GM23338 (cell line): ENCODE data around the gene AGBL5. TPM values are rescaled to one million over a fixed set of nuclear protein-coding genes. Genes with fewer than 3 reads are reported as not detected.

Experiments used
- ATAC-seq: fragments of 200-7000 bp; cut with Tn5 transposase; 3 replicates; pipeline ENCODE4 v1.9.1; 2020
- DNase-seq: peaks from one replicate; pipeline ENCODE4 v3.0.0-alpha.2; 2015; ENCODE audit warnings: low spot score
- H2AFZ ChIP-seq: fragments of 200-600 bp; sonication (generic); 2 replicates; pipeline ENCODE4 v1.8.0; 2016; ENCODE audit warnings: antibody characterized with exemption, mild to moderate bottlenecking, moderate library complexity
- H3F3A ChIP-seq: fragments of 200-600 bp; sonication (generic); replicated peaks from 2 replicates; pipeline ENCODE4 v1.8.0; 2017; ENCODE audit warnings: antibody characterized with exemption, mixed run types, low read depth
- H3K27ac ChIP-seq: fragments of 200-600 bp; sonication (generic); 2 replicates; pipeline ENCODE4 v1.6.1; 2016; ENCODE audit warnings: low read depth
- H3K27me3 ChIP-seq: fragments of 200-600 bp; sonication (generic); 2 replicates; pipeline ENCODE4 v1.8.0; 2016; ENCODE audit warnings: mild to moderate bottlenecking, mixed run types, moderate library complexity; ENCODE audit not compliant: insufficient read depth
- H3K36me3 ChIP-seq: fragments of 200-600 bp; sonication (generic); 2 replicates; pipeline ENCODE4 v1.8.0; 2016; ENCODE audit warnings: mild to moderate bottlenecking; ENCODE audit not compliant: insufficient read depth
- H3K4me1 ChIP-seq: fragments of 200-600 bp; sonication (generic); 2 replicates; pipeline ENCODE4 v1.8.0; 2016; ENCODE audit warnings: mild to moderate bottlenecking, moderate library complexity; ENCODE audit not compliant: insufficient read depth
- H3K4me2 ChIP-seq: fragments of 200-600 bp; sonication (generic); 2 replicates; pipeline ENCODE4 v1.7.1; 2017; ENCODE audit warnings: mixed run types
- H3K4me3 ChIP-seq: fragments of 200-600 bp; sonication (generic); 2 replicates; pipeline ENCODE4 v1.6.1; 2016; ENCODE audit warnings: mixed run types
- H3K79me2 ChIP-seq: fragments of 200-600 bp; sonication (generic); replicated peaks from 2 replicates; pipeline ENCODE4 v1.8.0; 2017; ENCODE audit warnings: mild to moderate bottlenecking; ENCODE audit not compliant: insufficient read depth
- H3K9me2 ChIP-seq: fragments of 200-600 bp; sonication (generic); 2 replicates; pipeline ENCODE4 v1.8.0; 2017; ENCODE audit not compliant: insufficient read depth
- H4K20me1 ChIP-seq: fragments of 200-600 bp; sonication (generic); replicated peaks from 2 replicates; pipeline ENCODE4 v1.8.0; 2017; ENCODE audit warnings: mild to moderate bottlenecking; ENCODE audit not compliant: insufficient read depth
- H3K27ac Mint-ChIP-seq: 2 replicates; pipeline ENCODE4 v1.8.0; 2020; ENCODE audit warnings: inconsistent platforms, mild to moderate bottlenecking, moderate library complexity, mixed read lengths
- H3K27me3 Mint-ChIP-seq: 3 replicates; pipeline ENCODE4 v1.8.0; 2022; ENCODE audit warnings: low read depth, mild to moderate bottlenecking, moderate library complexity, mixed read lengths, inconsistent platforms; ENCODE audit not compliant: insufficient read depth, poor library complexity
- H3K36me3 Mint-ChIP-seq: 3 replicates; pipeline ENCODE4 v1.8.0; 2021; ENCODE audit warnings: low read depth, mild to moderate bottlenecking, inconsistent platforms, moderate library complexity, mixed read lengths
- H3K4me1 Mint-ChIP-seq: 3 replicates; pipeline ENCODE4 v1.8.0; 2020; ENCODE audit warnings: mild to moderate bottlenecking, inconsistent platforms, mixed read lengths
- H3K4me3 Mint-ChIP-seq: 3 replicates; pipeline ENCODE4 v1.8.0; 2021; ENCODE audit warnings: moderate library complexity, mild to moderate bottlenecking, inconsistent platforms, mixed read lengths
- H3K9me3 Mint-ChIP-seq: 3 replicates; pipeline ENCODE4 v1.8.0; 2020; ENCODE audit warnings: moderate library complexity, mild to moderate bottlenecking, inconsistent platforms, mixed read lengths
- CREB1 ChIP-seq: fragments of 250-450 bp; sonication (Bioruptor Pico); IDR thresholded peaks from 2 replicates; pipeline ENCODE4 v1.5.0; 2020; ENCODE audit warnings: low read depth, mild to moderate bottlenecking, moderate library complexity
- CTCF ChIP-seq, 2 experiments: fragments of 200-600 bp in 1 of 2; sonication (generic) in 1 of 2; conservative IDR thresholded peaks; 2 replicates each; pipeline versions ENCODE4 v1.5.1 to v1.6.1; 2016 to 2017; ENCODE audit warnings: antibody characterized with exemption in 2 of 2, low read depth in 2 of 2, mild to moderate bottlenecking in 2 of 2, moderate library complexity in 1 of 2
- ETS1 ChIP-seq: IDR thresholded peaks from 2 replicates; pipeline ENCODE4 v1.6.1; 2016; ENCODE audit warnings: antibody characterized with exemption
- EZH2 ChIP-seq: fragments of 200-600 bp; sonication (generic); IDR thresholded peaks from one replicate; pipeline ENCODE4 v1.8.0; 2017; ENCODE audit warnings: antibody characterized with exemption, mild to moderate bottlenecking, low read depth; ENCODE audit not compliant: unreplicated experiment
- EZH2phosphoT487 ChIP-seq: fragments of 200-600 bp; sonication (generic); IDR thresholded peaks from one replicate; pipeline ENCODE4 v1.8.1; 2018; ENCODE audit warnings: antibody characterized with exemption; ENCODE audit not compliant: unreplicated experiment
- JUNB ChIP-seq: IDR thresholded peaks from one replicate; pipeline ENCODE4 v1.6.1; 2016; ENCODE audit warnings: antibody characterized with exemption; ENCODE audit not compliant: unreplicated experiment
- NANOG ChIP-seq: IDR thresholded peaks from 2 replicates; pipeline ENCODE4 v1.6.1; 2016; ENCODE audit warnings: antibody characterized with exemption, borderline replicate concordance
- POLR2AphosphoS5 ChIP-seq: IDR thresholded peaks from 2 replicates; pipeline ENCODE4 v1.6.1; 2016; ENCODE audit warnings: antibody characterized with exemption, low read depth
- REST ChIP-seq: IDR thresholded peaks from one replicate; pipeline ENCODE4 v1.6.1; 2018; ENCODE audit warnings: antibody characterized with exemption; ENCODE audit not compliant: unreplicated experiment
- STAT1 ChIP-seq: IDR thresholded peaks from one replicate; pipeline ENCODE4 v1.6.1; 2016; ENCODE audit warnings: antibody characterized with exemption; ENCODE audit not compliant: unreplicated experiment
- ZNF114 ChIP-seq: fragments of 250-450 bp; sonication (Bioruptor Pico); IDR thresholded peaks from 2 replicates; pipeline ENCODE4 v1.5.0; 2020; ENCODE audit warnings: mild to moderate bottlenecking, moderate library complexity
- ZNF331 ChIP-seq: fragments of 250-450 bp; sonication (Bioruptor Pico); IDR thresholded peaks from 2 replicates; pipeline ENCODE4 v1.5.0; 2020; ENCODE audit warnings: low read depth, mild to moderate bottlenecking, moderate library complexity
- ZNF462 ChIP-seq: fragments of 250-450 bp; sonication (Bioruptor Pico); IDR thresholded peaks from 2 replicates; pipeline ENCODE4 v1.5.0; 2020; ENCODE audit warnings: mild to moderate bottlenecking, moderate library complexity
- polyA plus RNA-seq: library from polyadenylated mRNA; unstranded; fragments of >200 nt; fragmentation: Nextera tagmentation; extraction: Ambion mirVana; gene quantifications from 2 replicates; pipeline ENCODE4 v1.2.1, GENCODE V29; 2016
- total RNA-seq: library from RNA; depleted of rRNA; stranded (reverse); fragments of >200 nt; shearing (Covaris generic); gene quantifications from 2 replicates; pipeline ENCODE4 v1.2.3, GENCODE V29; 2014

AGBL5 gene
- total and polyA plus RNA-seq, 2 experiments from 2014 or later: 17.9 to 31.3 TPM

- no peak overlapping the region for H3K4me3 ChIP-seq
- Mint-ChIP-seq H3K4me1 (peaks cover 2% of the 10 kb centered on the region; the same call in 1 of the 3 replicates), H3K36me3 (peaks cover 39% of the 10 kb centered on the region), H3K4me3 (no peak overlapping the region), H3K27me3 (peaks cover 11% of the 10 kb centered on the region), H3K9me3 (no peaks in the 10 kb centered on the region), H3K27ac (no peak overlapping the region)
- H3K9me2 ChIP-seq: no peaks in the 10 kb centered on the region
- TF ChIP-seq EZH2phosphoT487 (no peak), POLR2AphosphoS5 (no peak), CTCF (conservative IDR thresholded peaks at IDR 0.05; ENCODE audit: low read depth in 2 of 2) (no peak), NANOG (no peak), EZH2 (no peak), CREB1 (no peak), JUNB (no peak), REST (no peak), STAT1 (no peak), ZNF114 (no peak), ETS1 (no peak), ZNF331 (CRISPR knock-in tag) (no peak), ZNF462 (CRISPR knock-in tag) (no peak)
- H2AFZ ChIP-seq: no peak overlapping the region
- H3K79me2 ChIP-seq: peaks cover 7% of the 10 kb centered on the region
- H3F3A ChIP-seq: peaks cover 16% of the 10 kb centered on the region; the same call in 1 of the 2 replicates
- no peak overlapping the region for H3K27ac ChIP-seq
- H4K20me1 ChIP-seq: peaks cover 6% of the 10 kb centered on the region
- H3K4me2 ChIP-seq: no peak overlapping the region
- ATAC-seq: no peak
- H3K36me3 ChIP-seq: peaks cover 3% of the 10 kb centered on the region; the same call in 1 of the 2 replicates
- DNase-seq: no peak
- H3K27me3 ChIP-seq: no peaks in the 10 kb centered on the region
- H3K4me1 ChIP-seq: peaks cover 2% of the 10 kb centered on the region; the same call in 1 of the 2 replicates
These were observed 13.7 kb downstream of the AGBL5 start for GRCh38 chr2:27065128-27065527.
